NB4 (cell line): ENCODE measurements around the gene LILRB2.

Experiments
- MYC ChIP-seq: IDR thresholded peaks from 2 replicates; pipeline ENCODE4 v1.6.1; 2011; ENCODE audit warnings: low read depth, low read length
- TF ChIP-seq, protein P1 (sequence below): IDR thresholded peaks from one replicate; pipeline ENCODE4 v1.5.1; 2012; ENCODE audit warnings: low read depth, low read length

- TF ChIP-seq MYC: no peak
- TF ChIP-seq, protein P1, sequence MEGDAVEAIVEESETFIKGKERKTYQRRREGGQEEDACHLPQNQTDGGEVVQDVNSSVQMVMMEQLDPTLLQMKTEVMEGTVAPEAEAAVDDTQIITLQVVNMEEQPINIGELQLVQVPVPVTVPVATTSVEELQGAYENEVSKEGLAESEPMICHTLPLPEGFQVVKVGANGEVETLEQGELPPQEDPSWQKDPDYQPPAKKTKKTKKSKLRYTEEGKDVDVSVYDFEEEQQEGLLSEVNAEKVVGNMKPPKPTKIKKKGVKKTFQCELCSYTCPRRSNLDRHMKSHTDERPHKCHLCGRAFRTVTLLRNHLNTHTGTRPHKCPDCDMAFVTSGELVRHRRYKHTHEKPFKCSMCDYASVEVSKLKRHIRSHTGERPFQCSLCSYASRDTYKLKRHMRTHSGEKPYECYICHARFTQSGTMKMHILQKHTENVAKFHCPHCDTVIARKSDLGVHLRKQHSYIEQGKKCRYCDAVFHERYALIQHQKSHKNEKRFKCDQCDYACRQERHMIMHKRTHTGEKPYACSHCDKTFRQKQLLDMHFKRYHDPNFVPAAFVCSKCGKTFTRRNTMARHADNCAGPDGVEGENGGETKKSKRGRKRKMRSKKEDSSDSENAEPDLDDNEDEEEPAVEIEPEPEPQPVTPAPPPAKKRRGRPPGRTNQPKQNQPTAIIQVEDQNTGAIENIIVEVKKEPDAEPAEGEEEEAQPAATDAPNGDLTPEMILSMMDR: no peak
Observed at GRCh38 chr19:54248016-54248601, 32.8 kb downstream of the LILRB2 start.
